AG04450 (cell line): ENCODE results near the gene TAX1BP3. TPM values are rescaled to one million over a fixed set of nuclear protein-coding genes. Genes with fewer than 3 reads are reported as not detected.

ENCODE experiments used
- CTCF ChIA-PET: fragments of 300-600, 350-600 bp; formaldehyde crosslinking; extraction: SDS; loops from one replicate; lab custom pipeline; 2022; ENCODE audit warnings: antibody characterized with exemption, inconsistent platforms; lab: Charles Lee
- POLR2A ChIA-PET: fragments of 350-600 bp; formaldehyde crosslinking; extraction: SDS; loops from one replicate; lab custom pipeline; 2021; ENCODE audit warnings: antibody characterized with exemption, inconsistent platforms; lab: Yijun Ruan, JAX
- DNase-seq: peaks from one replicate; pipeline ENCODE4 v3.0.0-alpha.2; 2011; ENCODE audit warnings: low read depth, low spot score
- H3K27ac ChIP-seq: one replicate; pipeline ENCODE4 v1.5.1; 2012; ENCODE audit warnings: low read depth, low read length, control low read depth
- H3K27me3 ChIP-seq: one replicate; pipeline ENCODE4 v1.6.0; 2012; ENCODE audit warnings: low read length; ENCODE audit not compliant: control insufficient read depth, insufficient read depth
- H3K4me3 ChIP-seq: 2 replicates; pipeline ENCODE4 v1.5.1; 2011; ENCODE audit warnings: mild to moderate bottlenecking, low read depth, low read length, control low read depth
- H3K9me3 ChIP-seq: 2 replicates; pipeline ENCODE4 v1.5.1; 2012; ENCODE audit warnings: low read length; ENCODE audit not compliant: control insufficient read depth, insufficient read depth
- CTCF ChIP-seq: IDR thresholded peaks from 2 replicates; pipeline ENCODE4 v1.5.1; 2011; ENCODE audit warnings: low read depth, low read length, control low read depth, inconsistent platforms
- polyA plus RNA-seq: library from polyadenylated mRNA; depleted of rRNA; stranded (reverse); fragments of >200 nt; gene quantifications from 2 replicates; pipeline ENCODE4 v1.2.3, GENCODE V29; 2011

The TAX1BP3 gene
- polyA plus RNA-seq, 1 experiment: 163 TPM

- CTCF ChIA-PET: no interaction called here
These were observed 8.0 kb downstream of the TAX1BP3 start for GRCh38 chr17:3660311-3660891.

GRCh38 chr17:3659541-3660111 lies 8.8 kb downstream of the TAX1BP3 start:
- POLR2A ChIA-PET: interaction anchor here (1.0 to 1.7 kb wide), 3 partner anchors 8 to 23 kb away, joined by 9 to 12 read pairs (median 9); partner anchors contain the start of genes CTNS and SHPK
- peak; percentile 27 for TF ChIP-seq CTCF
- CTCF ChIA-PET: no interaction called here
- Histone ChIP-seq H3K4me3 (no peak overlapping the region), H3K27ac (peak overlapping the region; percentile 69), H3K27me3 (no peaks in the 10 kb centered on the region), H3K9me3 (peaks cover 5% of the 10 kb centered on the region; the same call in 1 of the 2 replicates)
- DNase-seq: peak; percentile 45

More at GRCh38 chr17:3660311-3660891, 8.0 kb downstream of the TAX1BP3 start:
- Histone ChIP-seq H3K4me3 (no peak overlapping the region), H3K27ac (no peak overlapping the region), H3K9me3 (no peaks in the 10 kb centered on the region; the same call in 1 of the 2 replicates), H3K27me3 (no peaks in the 10 kb centered on the region)
- no peak for TF ChIP-seq CTCF
- no peak for DNase-seq
- POLR2A ChIA-PET: interaction anchor here (1.0 to 1.7 kb wide), 3 partner anchors 7 to 24 kb away, joined by 9 to 12 read pairs (median 9); partner anchors contain the start of genes CTNS and SHPK

- TF ChIP-seq CTCF: no peak
- no peaks in the 10 kb centered on the region for H3K27me3 ChIP-seq
- CTCF ChIA-PET: interaction anchor here (1.2 kb wide), 1 partner anchor 11 kb away, joined by 5 read pairs; no protein-coding TSS in a partner anchor
- H3K9me3 ChIP-seq: peaks cover 5% of the 10 kb centered on the region; the same call in 1 of the 2 replicates
- peak overlapping the region; percentile 69 for H3K27ac ChIP-seq
- no peak for DNase-seq
- H3K4me3 ChIP-seq: no peak overlapping the region
- POLR2A ChIA-PET: interaction anchor here (0.9 to 1.7 kb wide), 5 partner anchors 8 to 23 kb away, joined by 3 to 12 read pairs (median 9); partner anchors contain the start of genes CTNS and SHPK
These were observed 9.5 kb downstream of the TAX1BP3 start for GRCh38 chr17:3658784-3659449.

- no peak overlapping the region for H3K27ac ChIP-seq
- POLR2A ChIA-PET: interaction anchor here (0.6 to 1.3 kb wide), 3 partner anchors 9 to 43 kb away, joined by 3 to 7 read pairs (median 3); partner anchors contain the start of genes CTNS and SHPK
- H3K9me3 ChIP-seq: peaks cover 5% of the 10 kb centered on the region; the same call in 1 of the 2 replicates
- no peaks in the 10 kb centered on the region for H3K27me3 ChIP-seq
- H3K4me3 ChIP-seq: no peak overlapping the region
- CTCF ChIA-PET: interaction anchor here (1.2 kb wide), 1 partner anchor 10 kb away, joined by 5 read pairs; no protein-coding TSS in a partner anchor
- no peak for TF ChIP-seq CTCF
- DNase-seq: no peak
These were observed 10.2 kb downstream of the TAX1BP3 start for GRCh38 chr17:3657874-3658783.
